Measurements from ENCODE around the gene UNC13B.
"Not testable (repeated sequence)": the region's sequence is repeated elsewhere in the genome, so short reads cannot be mapped to it uniquely, and the experiment has no call there.

UNC13B gene

GRCh38 chr9:35161713-35162604 is at the start of gene UNC13B:
UNC13B (plus strand) TSS chr9:35162009; CDS start chr9:35162284, 275 bp downstream.
- peak; percentile 92 to 94 for DNase-seq

DNA sequence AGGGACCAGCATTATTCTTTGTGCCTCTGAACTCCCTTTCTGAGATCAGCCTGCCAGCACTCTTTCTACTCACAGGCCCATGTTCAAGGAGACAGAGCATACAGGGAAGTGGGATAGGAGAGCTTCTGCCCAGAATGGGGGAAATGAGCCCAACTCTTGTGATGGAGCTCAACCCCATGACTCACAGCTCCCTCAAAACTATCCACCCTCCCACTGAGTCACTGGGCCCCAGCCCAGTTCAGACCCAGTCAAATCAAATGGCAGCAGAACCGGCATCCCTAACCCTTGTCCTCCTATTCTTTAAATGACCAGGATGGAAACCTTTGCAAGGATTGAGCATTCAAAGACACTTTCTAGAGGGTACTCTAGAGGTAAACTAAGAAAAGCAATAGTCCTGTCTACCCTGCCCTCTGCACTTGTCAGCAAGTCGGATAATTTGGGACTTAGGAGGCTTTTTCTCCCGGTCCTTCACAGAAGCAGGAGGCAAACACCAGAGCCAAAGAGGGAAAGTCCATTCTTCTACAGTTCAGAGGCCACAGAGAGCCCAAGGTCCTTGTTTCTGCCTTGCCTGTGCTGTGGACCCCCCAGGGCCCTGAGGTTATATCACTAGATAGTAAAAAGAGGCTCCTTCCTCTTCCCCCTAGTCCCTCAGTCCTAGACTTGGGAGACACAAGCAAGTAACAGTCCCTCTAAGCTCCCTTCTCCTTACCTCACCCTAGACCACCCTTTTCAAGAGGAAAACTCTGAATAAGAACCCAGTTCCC is 49.4 kb upstream of the UNC13B start:
- no peak for DNase-seq

DNA sequence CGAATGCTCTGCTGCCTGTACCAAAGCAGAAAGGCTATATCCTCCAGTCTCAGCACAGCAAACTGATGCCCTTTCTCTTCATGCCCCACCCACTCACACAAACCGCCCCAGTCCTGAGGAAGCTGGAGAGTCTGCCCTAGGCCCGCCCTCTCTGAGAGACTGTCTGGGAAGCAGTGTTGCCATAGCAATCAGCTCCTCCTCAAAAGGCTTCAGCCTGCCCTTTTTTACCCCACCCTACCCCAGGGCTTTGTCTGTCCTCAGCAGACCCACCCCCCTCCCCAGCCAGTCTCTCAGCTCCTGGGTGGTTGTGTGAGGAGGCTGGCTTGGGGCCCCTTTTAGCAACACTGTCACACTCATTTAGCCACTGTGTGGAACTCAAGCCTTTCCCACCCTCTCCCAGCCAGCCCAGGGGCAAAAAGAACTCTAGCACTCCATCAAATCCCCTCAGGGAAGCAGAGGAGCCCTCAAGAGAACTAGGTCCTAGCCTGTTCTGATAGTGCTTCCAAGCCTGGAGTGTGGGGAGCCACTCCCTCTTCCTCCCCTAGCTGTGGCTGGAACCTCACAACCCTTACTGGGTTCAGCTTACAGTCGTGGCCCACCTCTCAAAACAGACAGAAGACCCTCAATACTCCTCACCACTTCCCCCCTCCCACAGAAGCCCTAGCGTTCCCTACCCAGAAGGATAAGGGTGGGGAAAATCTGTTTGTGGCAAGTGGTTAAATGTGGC is 47.5 kb upstream of the UNC13B start:
- DNase-seq: peak; percentile 41 to 46

DNA sequence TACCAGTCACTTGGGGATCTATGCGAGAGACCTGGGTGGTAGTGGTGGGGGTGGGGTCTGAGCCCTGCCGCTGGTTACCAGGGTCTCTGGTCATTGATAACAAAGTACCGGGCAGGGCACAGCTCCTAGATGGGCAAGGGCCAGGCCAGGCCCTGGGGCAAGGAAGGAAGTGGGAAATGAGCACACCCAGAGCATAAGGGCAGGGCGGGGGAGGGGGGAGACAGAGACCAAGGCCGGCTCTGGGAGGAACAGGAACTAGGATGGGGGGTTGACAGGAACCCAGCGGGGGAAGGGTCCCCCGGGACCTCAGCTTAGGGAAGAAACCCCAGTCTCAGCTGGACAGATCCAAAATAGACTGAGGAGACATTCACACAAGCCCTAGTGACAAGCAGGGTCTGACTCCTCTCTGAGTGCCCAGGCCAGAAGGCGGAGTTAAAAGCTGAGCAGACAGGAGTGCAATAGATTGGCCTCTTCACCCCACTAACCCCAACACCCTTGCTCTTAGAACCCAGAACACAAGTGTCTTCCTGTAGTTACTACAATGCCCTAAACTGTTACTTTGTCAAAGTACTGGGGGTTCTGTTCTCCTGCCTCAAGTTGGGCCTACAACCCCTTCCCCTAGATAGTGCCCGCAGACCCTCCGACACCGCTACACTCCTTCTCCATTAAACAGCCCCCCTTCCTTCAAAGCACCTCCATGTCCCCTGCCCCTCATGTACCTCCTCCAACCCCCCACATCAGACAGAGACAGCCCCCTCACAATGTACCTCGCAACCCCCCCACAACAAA is 46.8 kb upstream of the UNC13B start:
- DNase-seq: peak; percentile 17 to 31

DNA sequence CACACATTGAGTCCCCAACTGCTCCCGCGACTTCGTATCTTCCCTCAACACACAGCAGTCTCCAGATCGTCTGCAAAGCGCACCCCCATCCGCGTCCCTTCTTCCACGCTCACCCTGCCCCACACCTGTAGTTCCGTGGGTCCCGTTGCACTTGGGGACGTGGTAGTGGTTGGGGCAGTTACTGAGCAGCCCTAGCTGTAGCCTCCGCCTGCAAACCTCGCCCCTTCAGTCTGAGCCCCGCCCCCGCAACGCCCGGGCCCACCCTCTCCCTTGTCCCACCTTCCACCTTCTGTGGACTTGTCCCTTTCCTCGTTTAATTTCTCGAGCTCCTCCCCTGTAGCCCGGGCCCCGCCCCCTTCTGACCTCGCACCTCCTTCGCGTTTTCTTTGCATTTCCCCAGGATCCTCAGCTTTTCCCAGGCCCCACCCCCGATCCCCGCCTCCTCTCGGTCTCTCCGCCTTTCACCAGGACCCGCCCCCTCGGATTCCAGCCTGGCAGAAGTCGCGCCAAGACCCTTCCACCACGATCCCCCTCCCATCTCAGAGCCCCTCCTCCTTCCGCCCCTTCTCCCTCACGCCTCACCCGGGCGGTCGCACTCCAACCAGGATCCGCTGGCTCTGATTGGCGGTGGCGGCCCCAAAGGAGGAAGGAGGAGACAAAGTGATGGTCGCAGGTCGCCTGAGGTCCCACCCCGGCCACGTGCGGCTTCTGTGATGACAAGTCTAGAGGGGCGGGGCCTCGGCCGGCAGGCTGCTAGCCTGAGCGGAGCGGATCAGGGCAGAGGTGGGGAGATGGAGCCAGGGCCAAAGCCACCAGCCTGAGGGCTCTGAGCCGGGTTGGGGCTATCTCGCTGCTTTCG is 45.9 kb upstream of the UNC13B start, which contains the start of gene ATOSB:
TSS of gene ATOSB (minus strand) at position 183 of the 859 bp plus-strand sequence. CDS start 7,588 bp downstream, outside the sequence.
- peak; percentile 69 to 94 for DNase-seq

DNA sequence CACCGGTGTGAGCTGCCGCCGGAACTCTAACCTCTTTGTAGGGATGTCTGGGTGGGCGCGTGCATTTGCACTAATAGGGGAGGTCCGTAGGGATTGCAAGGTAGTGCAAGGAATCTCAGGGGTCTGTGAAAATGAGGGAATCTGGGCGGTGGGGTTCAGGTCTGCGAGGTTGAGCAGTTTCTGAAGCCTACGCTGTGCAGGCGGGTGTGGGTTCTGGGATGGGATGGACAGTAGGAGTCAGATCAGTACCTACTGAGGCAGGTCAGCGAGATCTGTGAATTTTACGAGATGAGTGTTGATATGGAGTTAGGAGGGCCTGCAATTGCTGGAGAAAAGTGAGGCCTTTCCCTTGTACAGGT is 45.3 kb upstream of the UNC13B start:
- no peak for DNase-seq

- DNase-seq: peak; percentile 84 to 95
Observed at GRCh38 chr9:35116898-35117551, 44.8 kb upstream of the UNC13B start.

- no peak for DNase-seq
Observed at GRCh38 chr9:35134920-35135319, 26.9 kb upstream of the UNC13B start.

DNA sequence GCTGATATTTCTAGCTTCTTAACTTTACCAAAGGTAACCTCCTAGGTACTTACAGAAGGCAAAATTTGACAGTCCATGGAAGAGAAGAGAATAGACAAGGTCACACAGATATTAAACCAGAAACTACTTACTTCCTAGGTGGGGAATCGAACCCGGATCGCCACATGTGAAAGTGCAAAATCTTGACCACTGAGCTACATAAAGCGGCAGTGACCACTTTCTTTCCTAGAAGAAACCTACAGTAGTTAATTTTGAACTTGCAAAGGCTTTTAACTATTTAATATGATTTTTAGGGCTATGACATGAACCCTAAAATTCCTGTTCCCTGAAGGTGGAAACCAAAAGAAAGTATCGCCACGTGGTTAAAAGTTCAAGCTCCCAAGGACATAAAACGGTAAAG is 25.8 kb upstream of the UNC13B start:
- DNase-seq: no peak

DNA sequence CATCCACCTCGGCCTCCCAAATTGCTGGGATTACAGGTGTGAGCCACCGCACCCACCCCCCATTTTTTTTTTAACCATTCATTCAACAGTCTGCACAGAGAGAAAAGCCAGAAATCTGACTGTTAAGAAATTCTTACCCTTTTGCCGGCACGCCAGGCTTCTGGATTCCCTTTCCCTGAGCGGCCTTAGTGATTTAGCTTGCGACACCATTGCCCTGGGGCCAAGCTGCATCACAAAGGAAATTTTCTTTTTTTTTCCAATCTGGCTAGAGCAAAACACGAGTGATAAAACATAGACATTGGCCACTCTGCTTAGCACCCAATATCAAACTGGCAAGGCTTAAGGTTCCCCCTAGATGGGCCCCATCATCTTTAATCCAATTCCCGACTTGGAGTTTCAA is 24.9 kb upstream of the UNC13B start:
- no peak for DNase-seq

DNA sequence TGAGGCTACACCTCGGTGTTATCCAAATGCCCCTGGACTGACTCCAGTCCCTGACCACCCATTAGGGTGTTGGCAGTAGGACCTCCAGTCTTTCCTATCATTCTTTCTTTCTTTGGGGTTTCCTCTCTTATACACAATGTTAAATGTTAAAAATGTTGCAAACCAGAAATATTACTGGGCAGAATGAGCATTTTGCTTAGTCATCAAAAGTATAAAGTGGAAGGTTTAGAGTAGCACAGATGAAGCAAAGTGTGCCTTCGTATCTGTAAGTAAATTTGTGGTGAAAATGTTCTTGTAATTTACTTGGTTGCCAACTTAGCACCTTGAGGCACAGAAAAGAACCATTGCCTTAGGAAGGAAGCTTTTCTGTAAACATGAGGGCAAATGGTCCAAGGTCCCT is 21.7 kb upstream of the UNC13B start:
- no peak for DNase-seq

GRCh38 chr9:35142037-35142436 is 19.8 kb upstream of the UNC13B start:
- DNase-seq: no peak

DNA sequence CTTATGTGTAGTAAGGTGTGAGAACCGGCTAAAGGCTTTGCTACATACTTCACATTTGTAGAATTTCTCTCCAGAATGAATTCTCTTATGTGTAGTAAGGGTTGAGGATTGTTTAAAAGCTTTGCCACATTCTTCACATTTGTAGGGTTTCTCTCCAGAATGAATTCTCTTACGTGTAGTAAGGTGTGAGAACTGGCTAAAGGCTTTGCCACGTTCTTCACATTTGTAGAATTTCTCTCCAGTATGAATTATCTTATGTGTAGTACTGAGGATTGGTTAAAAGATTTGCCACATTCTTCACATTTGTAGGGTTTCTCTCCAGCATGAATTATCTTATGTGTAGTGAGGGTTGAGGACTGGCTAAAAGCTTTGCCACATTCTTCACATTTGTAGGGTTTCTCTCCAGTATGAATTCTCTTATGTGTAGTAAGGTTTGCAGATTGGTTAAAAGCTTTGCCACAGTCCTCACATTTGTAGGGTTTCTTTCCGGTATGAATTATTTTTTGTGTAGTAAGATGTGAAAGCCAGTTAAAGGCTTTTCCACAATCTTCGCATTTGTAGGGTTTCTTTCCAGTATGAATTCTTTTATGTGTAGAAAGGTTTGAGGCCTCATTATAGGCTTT is 13.8 kb upstream of the UNC13B start:
- DNase-seq: not testable (repeated sequence)

GRCh38 chr9:35152926-35153325 is 8.9 kb upstream of the UNC13B start:
- DNase-seq: no peak

DNA sequence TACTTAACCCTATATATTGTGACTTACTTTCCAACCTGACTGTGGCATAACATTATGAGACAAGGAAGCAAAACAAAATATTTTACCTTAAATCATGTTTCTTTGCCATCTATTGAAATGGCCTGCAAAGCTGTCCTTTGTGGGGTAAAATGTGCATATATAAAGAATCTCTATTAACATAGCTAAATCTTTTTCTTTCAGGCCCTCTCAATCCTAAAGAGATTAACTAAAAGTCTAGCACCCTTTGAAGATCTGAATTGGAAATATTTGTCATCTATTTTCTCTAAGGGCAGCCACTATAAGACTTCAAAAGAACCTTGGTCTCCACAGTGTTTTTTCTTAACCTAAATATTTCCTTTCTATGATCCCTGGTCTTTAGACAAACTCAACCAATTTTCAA is 5.0 kb upstream of the UNC13B start:
- DNase-seq: no peak

- DNase-seq: not testable (repeated sequence)
Observed at GRCh38 chr9:35157836-35158235, 4.0 kb upstream of the UNC13B start.

DNA sequence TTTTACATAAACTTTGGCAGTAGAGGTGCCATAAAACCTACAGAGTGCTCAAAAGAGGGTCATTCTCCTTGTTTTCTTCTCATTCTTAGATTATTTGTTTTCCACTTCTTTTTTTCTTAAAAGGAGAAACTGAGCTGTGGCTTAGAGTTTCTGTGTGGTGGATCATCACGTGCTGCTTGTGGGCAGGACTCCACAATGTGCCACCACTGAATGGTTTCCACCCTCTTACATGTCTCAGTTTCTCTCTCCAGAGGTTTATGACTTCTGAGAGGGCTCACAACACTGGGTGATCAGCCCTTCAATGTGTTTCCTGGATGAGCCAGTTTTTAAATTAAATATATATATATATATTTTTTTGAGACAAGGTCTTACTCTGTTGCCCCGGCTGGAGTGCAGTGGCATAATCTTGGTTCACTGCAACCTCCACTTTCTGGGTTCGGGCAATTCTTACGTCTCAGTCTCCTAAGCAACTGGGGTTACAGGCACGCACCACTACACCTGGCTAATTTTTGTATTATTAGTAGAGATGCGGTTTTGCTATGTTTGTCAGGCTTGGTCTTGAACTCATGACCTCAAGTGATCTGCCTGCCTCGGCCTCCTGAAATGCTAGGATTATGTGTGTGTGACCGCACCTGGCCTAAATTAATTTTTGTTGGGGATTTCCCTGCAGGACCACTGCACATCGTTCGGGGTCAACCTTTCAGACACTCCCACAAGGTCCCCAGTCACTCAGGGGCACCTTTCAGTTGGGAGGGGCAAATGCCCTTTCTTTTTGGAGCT is 3.1 kb upstream of the UNC13B start:
- DNase-seq: no peak

DNA sequence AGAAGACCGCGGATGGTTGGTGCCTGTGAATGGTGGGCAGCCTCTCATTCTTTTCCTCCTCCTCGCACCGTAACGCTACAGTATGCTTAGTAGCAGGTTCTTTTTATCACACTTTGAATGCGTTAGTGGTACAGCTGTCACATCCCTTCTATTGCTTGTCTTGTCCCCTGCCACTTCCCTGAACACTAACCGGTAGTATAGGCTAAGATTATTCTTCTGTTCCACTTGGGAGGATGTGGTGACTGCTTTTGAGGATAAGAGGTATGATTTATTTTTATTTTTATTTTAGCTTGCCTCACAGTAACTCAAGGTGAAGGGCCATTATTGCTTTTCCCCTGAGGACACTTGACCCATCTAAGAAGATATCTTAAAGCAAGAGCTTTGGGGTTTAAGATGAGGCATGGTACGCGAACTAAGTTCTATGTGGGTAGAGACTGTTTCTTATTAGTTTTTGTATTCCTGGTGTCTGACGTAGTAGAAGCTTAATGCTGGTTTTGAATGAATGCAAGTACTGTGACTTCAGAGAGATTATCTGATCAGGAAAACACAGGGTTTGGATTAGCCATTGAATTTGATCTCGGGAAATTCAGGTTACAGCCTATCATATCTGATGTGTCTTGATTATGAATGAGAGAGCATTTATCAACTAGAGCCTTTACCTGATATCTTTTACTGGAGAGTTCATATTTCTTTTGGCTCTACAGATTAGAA is 951 bp downstream of the UNC13B start:
- DNase-seq: peak in 1 of 2 donors; percentile 11

- DNase-seq: no peak
Observed at GRCh38 chr9:35163413-35163812, 1.6 kb downstream of the UNC13B start.

Data from hippocampal formation (tissue), 2 donors.